Measurements from ENCODE around the gene FCRLA. TPM values are rescaled to one million over a fixed set of nuclear protein-coding genes. Genes with fewer than 3 reads are reported as not detected.
"Not testable (repeated sequence)": the region's sequence is repeated elsewhere in the genome, so short reads cannot be mapped to it uniquely, and the experiment has no call there.

Gene FCRLA, protein sequence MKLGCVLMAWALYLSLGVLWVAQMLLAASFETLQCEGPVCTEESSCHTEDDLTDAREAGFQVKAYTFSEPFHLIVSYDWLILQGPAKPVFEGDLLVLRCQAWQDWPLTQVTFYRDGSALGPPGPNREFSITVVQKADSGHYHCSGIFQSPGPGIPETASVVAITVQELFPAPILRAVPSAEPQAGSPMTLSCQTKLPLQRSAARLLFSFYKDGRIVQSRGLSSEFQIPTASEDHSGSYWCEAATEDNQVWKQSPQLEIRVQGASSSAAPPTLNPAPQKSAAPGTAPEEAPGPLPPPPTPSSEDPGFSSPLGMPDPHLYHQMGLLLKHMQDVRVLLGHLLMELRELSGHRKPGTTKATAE
- not detected in 2 replicates for total RNA-seq (2014; rRNA removed; shearing (Covaris generic))

DNA sequence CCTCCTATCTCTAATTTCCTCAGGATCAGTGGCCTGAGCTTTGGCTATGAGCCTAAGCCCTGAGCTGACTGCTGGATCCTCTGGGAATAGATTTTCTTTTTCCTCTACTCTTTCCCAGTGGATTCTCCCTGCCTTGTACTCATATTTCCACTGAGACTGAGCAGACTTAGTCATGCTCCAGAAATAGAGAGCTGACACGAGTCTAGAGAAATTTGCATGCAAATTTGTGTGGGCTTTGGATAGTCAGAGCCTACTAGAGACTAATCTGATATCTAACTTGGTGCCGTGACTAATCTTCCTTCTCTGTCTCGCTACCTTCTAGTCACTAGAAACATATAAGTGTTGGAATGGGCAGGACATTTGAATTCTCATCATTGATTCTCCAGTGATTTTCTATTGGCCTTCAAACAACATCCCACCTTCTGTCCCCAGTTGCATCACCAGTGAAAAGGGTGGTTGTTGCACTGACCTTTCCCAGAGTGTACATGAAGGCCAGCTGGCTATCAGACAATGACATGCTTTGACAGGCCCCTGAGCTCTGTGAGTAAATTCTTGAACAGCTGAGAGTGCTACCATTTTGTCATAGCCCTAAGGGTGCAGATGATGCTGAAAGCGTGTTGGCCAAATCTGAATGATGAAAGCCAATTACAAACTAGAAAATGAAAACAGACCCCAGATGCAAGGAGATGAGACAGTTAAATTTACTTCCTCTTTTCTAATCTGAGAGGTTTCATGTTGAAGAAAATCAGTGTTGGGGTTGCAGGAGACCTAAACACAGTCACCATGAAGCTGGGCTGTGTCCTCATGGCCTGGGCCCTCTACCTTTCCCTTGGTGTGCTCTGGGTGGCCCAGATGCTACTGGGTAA, at the start of gene FCRLA:
FCRLA (plus strand) TSS at position 748 of the 866 bp plus-strand sequence; CDS start at position 784, 36 bp downstream.
- in situ Hi-C loops (cut with HindIII; ENCODE audit: low sequenced_read_pairs), result no loop called here
- DNase-seq (ENCODE audit: low spot score), result no peak

DNA sequence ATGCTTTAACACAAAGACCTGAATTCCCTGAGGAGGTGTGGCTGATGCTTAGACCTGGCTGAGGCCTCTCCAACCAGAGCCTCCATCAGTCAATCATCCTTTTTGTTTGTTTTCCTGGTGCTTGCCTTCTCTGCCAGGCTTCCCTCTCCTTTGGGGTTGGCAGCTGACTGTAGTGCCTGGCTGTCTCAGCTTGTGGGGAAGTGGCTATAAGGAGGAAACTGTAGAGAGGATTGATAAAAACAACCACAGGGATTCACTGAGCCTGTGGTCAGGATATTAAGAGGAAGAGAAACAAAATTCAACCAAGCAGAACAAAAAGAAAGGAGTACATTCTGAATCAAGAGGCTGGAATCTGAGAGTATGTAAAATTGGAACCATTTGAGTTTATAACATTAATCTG, 48.5 kb upstream of the FCRLA start:
- DNase-seq (ENCODE audit: low spot score); in situ Hi-C loops (cut with HindIII; ENCODE audit: low sequenced_read_pairs): not testable (repeated sequence)

DNA sequence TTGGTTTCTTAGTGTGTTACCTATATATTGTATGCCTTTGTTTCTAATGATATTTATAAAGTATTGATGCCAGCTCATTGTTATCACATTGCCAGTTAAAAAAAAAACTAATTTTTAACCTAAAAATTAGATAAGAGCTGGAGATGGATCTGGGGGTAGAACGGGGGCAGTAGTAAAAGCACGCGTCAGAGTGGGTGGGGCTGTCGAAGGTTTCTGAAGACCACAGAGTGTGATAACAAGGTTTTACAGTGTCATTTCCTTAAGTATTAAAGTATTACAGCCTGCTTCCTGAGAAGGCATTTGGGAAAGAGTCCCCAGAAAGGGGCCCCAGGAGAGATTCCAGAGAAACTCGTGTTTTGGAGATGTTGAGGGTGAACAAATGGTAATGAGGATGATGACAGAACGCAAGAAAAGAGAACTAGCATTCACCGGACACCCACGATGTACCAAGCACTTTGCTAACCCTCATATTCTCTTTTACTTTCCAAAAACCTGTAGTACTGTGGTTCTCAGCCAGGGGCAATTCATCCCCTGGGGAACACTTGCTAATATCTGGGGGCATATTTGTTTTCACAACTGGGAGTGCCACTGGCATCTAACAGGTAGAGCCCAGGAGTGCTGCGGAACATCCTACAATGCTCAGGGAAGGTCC, 45.2 kb upstream of the FCRLA start:
- DNase-seq (ENCODE audit: low spot score); in situ Hi-C loops (cut with HindIII; ENCODE audit: low sequenced_read_pairs): not testable (repeated sequence)

DNA sequence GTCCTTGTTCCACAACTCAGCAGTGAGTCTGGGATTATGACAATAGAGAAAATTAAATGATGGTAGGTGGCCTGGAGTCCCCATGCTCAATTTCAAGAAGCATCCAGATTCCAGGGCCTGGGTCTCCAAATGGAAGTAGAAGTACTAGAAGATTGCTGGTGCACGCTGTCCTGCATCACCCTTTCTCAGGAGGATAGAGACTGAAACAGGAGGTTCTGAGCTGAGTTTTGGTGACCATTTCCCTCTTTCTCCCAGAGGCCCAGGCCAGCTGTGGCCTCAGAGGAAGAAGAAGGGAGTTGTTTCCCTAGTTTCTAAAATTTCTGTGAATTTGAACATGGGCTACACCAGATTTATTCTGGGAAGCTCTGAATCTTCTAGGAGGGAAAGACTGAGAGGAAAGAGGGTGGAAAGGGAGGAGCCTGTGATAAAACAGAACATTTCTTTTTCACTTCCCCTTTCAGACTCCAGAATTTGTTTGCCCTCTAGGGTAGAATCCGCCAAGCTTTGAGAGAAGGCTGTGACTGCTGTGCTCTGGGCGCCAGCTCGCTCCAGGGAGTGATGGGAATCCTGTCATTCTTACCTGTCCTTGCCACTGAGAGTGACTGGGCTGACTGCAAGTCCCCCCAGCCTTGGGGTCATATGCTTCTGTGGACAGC, 44.2 kb upstream of the FCRLA start, which contains the start of gene FCGR2B:
FCGR2B (plus strand) TSS at position 460 of the 656 bp plus-strand sequence; CDS start at position 559, 99 bp downstream.
- DNase-seq (ENCODE audit: low spot score); in situ Hi-C loops (cut with HindIII; ENCODE audit: low sequenced_read_pairs): not testable (repeated sequence)

DNA sequence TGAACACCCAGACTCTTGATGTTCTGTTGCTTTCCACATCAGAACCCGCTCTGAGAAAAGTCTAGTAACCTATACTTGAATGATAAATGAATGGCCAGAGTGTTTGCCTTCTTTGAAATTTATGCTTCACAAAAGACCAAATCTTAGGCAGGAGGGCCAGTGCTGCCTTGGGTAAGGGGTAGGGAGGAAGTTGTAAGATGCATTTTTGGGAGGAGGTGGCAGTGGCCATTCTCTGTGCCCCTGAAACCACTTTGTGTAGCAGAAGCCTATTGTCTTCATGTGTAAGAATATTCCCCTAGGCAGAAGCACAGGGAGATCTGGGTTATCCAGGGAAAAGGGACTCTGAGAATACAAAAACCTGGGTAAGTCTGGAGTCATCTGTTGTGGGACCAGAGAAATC, 43.5 kb upstream of the FCRLA start:
- in situ Hi-C loops (cut with HindIII; ENCODE audit: low sequenced_read_pairs); DNase-seq (ENCODE audit: low spot score): not testable (repeated sequence)

DNA sequence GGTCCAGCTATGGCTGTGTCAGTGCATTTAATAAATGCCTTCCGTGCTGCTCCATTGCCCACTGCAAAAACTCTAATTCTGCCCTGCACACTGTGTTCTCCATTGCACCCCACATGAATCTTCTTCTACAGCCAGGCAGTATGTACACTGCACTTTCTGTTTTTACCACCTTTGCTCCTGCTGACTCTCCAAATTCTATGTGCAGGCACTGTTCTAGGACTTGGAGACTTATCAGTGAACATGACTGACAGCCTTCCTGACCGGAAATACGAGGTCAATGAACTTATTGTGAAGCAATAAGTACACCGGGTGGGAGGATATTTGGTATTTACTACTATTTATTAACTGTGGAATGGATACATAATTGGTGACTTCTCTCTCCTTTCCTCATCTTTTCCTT, 42.3 kb upstream of the FCRLA start:
- in situ Hi-C loops (cut with HindIII; ENCODE audit: low sequenced_read_pairs); DNase-seq (ENCODE audit: low spot score): not testable (repeated sequence)

DNA sequence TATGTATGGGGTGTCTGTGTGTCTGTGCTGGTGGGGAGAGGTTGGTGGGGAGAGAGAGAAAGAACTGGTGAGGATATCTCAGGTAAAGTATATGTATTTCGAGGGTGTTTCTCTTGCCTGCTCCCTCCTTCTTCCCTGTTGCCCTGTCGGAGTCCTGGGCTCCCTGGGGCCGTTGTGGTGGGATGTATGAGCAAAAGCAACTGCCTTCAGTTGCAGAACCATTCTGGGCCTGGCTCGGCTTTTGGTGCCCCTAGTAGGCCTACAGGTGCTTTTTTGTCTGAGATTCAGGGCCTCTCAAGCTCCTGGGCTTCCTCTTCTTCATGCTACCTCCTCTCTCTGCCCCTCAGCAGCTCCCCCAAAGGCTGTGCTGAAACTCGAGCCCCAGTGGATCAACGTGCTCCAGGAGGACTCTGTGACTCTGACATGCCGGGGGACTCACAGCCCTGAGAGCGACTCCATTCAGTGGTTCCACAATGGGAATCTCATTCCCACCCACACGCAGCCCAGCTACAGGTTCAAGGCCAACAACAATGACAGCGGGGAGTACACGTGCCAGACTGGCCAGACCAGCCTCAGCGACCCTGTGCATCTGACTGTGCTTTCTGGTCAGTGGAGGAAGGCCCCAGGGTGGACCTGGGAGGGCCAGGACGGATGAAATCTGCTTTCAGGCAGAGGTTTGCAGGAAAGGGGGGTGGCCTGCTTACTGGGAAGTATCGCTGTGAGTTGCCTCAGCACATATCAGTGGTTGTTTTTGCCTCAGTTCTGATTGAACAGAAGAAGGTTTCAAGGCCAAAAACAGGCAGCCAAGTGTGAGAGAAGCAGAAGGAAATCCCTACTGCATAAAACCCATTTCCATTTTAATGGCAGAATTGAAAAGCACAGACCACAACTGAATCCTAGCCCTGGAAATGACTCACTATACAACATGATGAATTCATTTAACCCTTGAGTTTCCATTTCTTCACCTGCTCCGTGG, 35.7 kb upstream of the FCRLA start:
- in situ Hi-C loops (cut with HindIII; ENCODE audit: low sequenced_read_pairs); DNase-seq (ENCODE audit: low spot score): not testable (repeated sequence)

DNA sequence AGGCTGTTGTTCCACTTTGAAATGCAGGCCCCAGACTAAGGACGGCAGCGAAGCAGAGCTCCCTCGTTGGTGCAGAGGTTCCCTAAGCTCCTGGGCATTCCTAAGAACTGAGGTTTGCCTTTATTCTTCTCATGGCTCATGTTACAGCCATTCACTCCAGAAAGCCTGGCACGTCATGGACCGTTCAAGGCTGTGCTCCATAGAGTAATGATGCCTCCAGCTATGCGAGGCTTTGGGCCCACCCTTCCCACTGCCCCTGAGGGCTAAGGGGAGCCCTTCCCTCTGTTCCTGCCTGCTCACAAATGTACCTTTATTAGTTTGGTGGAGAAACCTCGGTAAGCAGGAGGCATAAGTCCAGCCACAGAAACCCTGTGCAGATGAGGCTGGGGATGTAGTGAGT, 33.6 kb upstream of the FCRLA start:
- in situ Hi-C loops (cut with HindIII; ENCODE audit: low sequenced_read_pairs); DNase-seq (ENCODE audit: low spot score): not testable (repeated sequence)

DNA sequence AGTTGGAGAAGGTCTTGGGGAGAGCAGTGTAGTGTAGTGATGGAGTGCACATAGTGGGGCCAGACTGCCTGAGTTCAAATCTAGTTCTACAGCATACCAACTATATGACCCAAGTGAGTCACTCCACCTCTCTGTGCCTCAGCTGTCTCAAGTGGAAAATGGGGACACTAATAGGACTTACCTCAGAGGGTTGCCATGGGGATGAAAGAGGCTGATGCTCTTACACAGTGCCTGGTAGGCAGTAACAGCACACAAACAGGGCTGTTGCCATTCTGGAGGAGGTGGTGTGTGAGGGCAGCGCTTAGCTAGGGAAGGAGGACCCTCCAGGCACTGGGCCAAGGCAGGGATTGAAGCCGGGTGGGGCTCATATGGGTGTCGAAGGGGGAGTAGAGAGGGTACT, 32.6 kb upstream of the FCRLA start:
- in situ Hi-C loops (cut with HindIII; ENCODE audit: low sequenced_read_pairs), result not testable (repeated sequence)

DNA sequence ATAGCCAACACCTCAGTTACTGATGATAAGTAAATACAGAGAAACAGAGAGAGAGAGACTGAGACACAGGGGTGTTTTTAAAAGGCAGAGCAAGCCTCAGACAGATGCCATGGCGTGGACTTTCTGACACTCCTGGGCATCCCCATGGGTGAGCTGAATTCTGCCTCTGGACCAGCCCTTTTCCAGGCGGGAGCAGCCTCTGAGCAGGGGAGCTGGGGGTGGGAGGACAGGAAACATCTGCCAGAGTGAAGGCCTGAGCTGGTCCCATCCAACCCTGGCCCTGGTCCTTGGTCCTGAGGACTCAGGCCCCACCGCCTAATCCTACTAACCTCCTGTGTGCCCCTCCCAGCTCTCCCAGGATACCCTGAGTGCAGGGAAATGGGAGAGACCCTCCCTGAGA, 32.1 kb upstream of the FCRLA start:
- in situ Hi-C loops (cut with HindIII; ENCODE audit: low sequenced_read_pairs); DNase-seq (ENCODE audit: low spot score): not testable (repeated sequence)

More for the DNA sequence above, 32.6 kb upstream of the FCRLA start:
- not testable (repeated sequence) for DNase-seq (ENCODE audit: low spot score)

DNA sequence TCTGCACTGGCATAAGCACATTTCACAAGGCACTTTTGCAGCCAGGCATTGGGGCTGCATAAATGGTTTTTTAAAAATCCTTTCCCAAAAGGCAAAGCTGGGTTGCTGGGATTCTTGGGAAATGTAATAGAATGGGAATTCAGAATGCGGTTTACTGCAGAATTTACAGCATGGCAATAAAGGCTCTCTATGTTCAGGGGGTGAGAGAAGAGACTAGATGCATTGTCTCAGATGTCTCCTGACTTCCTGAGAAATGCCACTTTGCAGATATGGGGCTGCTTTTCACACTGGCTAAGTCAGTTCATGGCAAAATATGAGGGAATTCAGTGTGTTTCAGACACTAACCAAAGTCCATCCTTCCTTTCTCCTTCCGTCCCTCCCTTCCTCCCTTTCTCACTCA, 30.6 kb upstream of the FCRLA start:
- no peak for DNase-seq (ENCODE audit: low spot score)
- in situ Hi-C loops (cut with HindIII; ENCODE audit: low sequenced_read_pairs), result no loop called here

DNA sequence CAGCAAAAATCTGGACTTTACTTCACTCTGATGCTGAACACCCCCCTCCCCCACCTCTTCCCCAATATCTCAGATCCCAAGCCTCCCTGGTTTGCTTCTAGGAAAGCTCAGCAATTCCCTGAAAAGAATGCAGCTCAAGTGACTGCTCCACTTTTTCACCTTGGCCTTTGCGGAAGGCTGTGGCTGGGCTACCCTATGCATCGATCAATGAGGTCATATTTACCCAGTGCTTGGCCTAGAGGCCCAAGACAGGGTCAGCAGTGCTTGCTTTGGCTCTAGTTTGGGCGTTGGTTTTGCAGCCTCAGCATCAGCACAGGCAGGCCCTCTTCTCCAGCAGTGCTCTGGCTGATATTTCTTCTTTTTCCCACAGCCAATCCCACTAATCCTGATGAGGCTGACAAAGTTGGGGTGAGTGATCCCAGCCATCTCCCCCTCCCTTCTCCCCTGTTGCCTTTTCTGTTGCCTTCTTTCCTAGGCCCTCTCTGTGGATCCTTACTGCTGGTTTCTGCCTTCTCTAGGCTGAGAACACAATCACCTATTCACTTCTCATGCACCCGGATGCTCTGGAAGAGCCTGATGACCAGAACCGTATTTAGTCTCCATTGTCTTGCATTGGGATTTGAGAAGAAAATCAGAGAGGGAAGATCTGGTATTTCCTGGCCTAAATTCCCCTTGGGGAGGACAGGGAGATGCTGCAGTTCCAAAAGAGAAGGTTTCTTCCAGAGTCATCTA, 29.9 kb upstream of the FCRLA start:
- DNase-seq (ENCODE audit: low spot score), result no peak
- in situ Hi-C loops (cut with HindIII; ENCODE audit: low sequenced_read_pairs), result no loop called here

DNA sequence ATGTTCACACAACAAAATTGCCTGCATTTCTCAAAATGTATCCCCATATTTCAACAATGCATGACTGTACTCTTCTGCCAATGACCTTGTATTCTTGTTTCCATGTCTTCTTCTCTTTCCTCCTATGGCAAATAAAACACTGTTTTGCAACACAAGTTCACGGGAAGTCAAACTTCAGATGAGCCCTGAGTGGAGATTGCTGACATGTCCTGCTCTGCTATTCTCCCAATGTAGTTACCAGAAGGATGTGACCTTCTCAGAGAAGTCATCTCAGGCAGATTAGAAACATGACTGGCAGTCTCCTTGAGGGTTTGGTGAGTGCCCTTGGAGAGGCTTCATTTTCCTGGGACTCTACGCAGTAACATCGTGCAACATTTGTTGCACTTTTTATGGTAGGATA, 28.5 kb upstream of the FCRLA start:
- in situ Hi-C loops (cut with HindIII; ENCODE audit: low sequenced_read_pairs), result no loop called here
- no peak for DNase-seq (ENCODE audit: low spot score)

DNA sequence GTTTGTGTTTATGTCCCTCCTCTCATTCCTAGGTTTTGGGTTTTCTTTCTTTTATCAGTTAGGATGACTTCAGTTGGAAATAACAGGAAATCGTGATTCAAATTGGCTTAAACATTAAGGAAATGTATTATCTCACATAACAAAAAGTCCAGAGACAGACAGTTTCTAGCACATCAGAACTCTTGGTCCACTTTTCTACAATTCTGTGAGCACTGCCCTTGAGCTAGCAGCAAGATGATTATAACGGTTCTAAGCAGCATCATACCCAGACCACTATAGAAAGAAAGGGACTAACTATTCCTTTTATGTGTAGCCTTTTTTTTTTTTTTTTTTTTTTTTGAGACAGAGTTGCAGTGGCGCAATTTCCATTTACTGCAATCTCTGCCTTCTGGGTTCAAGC, 25.1 kb upstream of the FCRLA start:
- in situ Hi-C loops (cut with HindIII; ENCODE audit: low sequenced_read_pairs), result no loop called here
- no peak for DNase-seq (ENCODE audit: low spot score)

DNA sequence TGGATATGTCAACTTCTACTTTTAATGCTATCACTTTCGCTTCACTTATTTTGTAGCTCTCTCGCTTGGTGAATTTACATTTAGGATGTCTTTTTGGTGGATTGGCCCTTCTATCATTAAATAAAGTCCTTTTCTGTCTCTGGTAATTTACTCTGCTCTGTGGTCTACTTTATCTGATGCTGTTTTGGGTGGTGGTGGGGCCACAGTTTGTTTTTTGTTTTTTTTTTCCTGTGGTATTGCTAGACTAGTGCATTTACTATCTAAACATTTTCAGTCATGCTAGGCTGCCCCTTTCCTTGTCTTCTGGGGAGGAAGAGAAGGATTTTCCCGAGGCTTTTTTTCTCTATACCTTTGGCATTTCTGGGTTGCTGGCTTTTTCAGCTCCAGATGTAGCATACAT, 18.1 kb upstream of the FCRLA start:
- in situ Hi-C loops (cut with HindIII; ENCODE audit: low sequenced_read_pairs), result no loop called here
- no peak for DNase-seq (ENCODE audit: low spot score)

DNA sequence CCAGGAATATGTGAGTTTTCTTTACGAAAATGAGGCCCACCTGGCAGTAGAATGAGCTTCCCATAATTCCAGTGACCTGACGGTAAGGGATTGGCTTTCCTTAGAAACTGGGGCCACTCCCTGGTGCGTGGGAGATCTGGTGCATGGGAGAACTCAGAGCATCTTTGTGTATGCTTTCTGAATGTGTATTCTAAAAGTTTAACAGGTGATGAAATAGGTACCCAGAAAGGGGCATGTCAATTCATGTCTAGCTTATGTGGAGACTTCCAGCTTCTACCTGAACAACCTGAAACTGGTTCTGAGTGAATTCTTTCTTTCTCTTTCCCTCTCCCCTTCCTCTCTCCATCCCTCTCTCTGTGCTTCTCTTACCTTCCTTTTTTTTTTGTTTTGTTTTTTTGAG, 15.2 kb upstream of the FCRLA start:
- in situ Hi-C loops (cut with HindIII; ENCODE audit: low sequenced_read_pairs), result no loop called here
- no peak for DNase-seq (ENCODE audit: low spot score)

DNA sequence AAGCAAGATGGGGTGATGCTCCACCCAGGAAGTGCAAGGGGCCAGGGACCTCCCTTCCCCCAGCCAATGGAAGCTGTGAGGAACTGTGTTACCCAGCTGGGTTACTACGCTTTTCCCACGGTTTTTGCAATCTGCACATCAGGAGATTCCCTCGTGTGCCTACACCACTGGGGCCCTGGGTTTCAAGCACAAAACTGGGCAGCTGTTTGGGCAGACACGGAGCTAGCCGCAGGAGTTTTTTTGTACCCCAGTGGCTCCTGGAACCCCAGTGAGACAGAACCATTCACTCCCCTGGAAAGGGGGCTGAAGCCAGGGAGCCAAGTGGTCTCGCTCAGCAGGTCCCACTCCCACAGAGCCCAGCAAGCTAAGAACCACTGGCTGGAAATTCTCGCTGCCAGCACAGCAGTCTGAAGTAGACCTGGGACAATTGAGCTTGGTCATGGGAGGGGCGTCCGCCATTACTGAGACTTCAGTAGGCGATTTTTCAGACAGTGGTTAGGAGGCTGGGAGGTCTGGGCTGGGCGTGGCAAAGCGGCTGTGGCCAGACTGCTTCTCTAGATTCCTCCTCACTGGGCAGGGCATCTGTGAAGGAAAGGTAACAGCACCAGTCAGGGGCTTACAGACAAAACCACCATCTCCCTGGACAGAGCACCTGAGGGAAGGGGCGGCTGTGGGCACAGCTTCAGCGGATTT, 13.9 kb upstream of the FCRLA start:
- in situ Hi-C loops (cut with HindIII; ENCODE audit: low sequenced_read_pairs); DNase-seq (ENCODE audit: low spot score): not testable (repeated sequence)
